Transverse colon (tissue), 4 donors: ENCODE data around the gene FIGN. TPM values are rescaled to one million over a fixed set of nuclear protein-coding genes. Genes with fewer than 3 reads are reported as not detected.

ENCODE experiments used
- DNase-seq: peaks from one replicate; pipeline ENCODE4 v3.0.0-alpha.2; 2019
- H3K27ac ChIP-seq, 4 donors: fragments of 200-600 bp; sonication (generic); 2 replicates each; pipeline ENCODE4 v1.5.1; 2016 to 2018; ENCODE audit warnings: inconsistent platforms in 4 of 4
- H3K27me3 ChIP-seq: fragments of 200-600 bp; sonication (generic); 2 replicates; pipeline ENCODE4 v1.5.1; 2017; ENCODE audit warnings: inconsistent platforms
- H3K36me3 ChIP-seq, 4 donors: fragments of 200-600 bp; sonication (generic); 2 replicates each; pipeline ENCODE4 v1.5.1; 2017 to 2019; ENCODE audit warnings: inconsistent platforms in 4 of 4
- H3K4me1 ChIP-seq, 4 donors: fragments of 200-600 bp; sonication (generic); 2 replicates each; pipeline ENCODE4 v1.5.1; 2017 to 2020; ENCODE audit warnings: inconsistent platforms in 4 of 4
- H3K4me3 ChIP-seq, 4 donors: fragments of 200-600 bp; sonication (generic); 1 replicate in 1 of 4; 2 replicates in 3 of 4; pipeline versions ENCODE4 v1.5.1 to v1.6.1; 2017 to 2019; ENCODE audit warnings: inconsistent platforms in 4 of 4
- H3K9me3 ChIP-seq, 2 donors: fragments of 200-600 bp; sonication (generic); 2 replicates each; pipeline ENCODE4 v1.5.1; 2017 to 2019; ENCODE audit warnings: inconsistent platforms in 2 of 2
- CTCF ChIP-seq, 5 experiments: fragments of 200-600 bp in 3 of 5; fragments of 450-650 bp in 2 of 5; sonication (generic) in 3 of 5; IDR thresholded peaks; 1 replicate in 2 of 5; 2 replicates in 3 of 5; pipeline ENCODE4 v1.5.1; 2016 to 2017; ENCODE audit warnings: antibody characterized with exemption in 5 of 5, inconsistent platforms in 3 of 5, mild to moderate bottlenecking in 2 of 5, moderate library complexity in 1 of 5
- EP300 ChIP-seq: sonication (generic); formaldehyde crosslinking; IDR thresholded peaks from one replicate; pipeline ENCODE4 v1.6.1; 2017; ENCODE audit warnings: antibody characterized with exemption, low read depth
- POLR2A ChIP-seq: fragments of 450-650 bp; IDR thresholded peaks from one replicate; pipeline ENCODE4 v1.6.1; 2016; ENCODE audit warnings: antibody characterized with exemption, mild to moderate bottlenecking, moderate library complexity
- POLR2AphosphoS5 ChIP-seq, 3 donors: sonication (generic); formaldehyde crosslinking; IDR thresholded peaks; one replicate each; pipeline ENCODE4 v1.6.1; 2016; ENCODE audit warnings: antibody characterized with exemption in 3 of 3
- WGBS, 2 donors: methylation state at CpG; one replicate each; pipeline ENCODE4 v1.1.5; 2018; ENCODE audit warnings: low coverage in 1 of 2; 5-methylcytosine and 5-hydroxymethylcytosine counted together
- in situ Hi-C, 4 donors: fragments of 200-750 bp; cut with MboI; loops; one replicate each; pipeline versions ENCODE4 v1.15.0 to v1.15.1; 2017; ENCODE audit warnings: low sequenced_read_pairs in 3 of 4, low pct_ligation_motif_present in 1 of 4, low pct_unique_long_range_greater_than_20kb in 1 of 4
- intact Hi-C: fragments of 100-400 bp; cut with DNase I; formaldehyde crosslinking; loops from one replicate; pipeline ENCODE4 v1.15.1; 2023; ENCODE audit warnings: low total_unique reads
- total RNA-seq, 4 donors: library from RNA; depleted of rRNA; stranded (reverse); fragments of >200 nt; gene quantifications; one replicate each; pipeline ENCODE4 v1.1.0, GENCODE V29; 2016

FIGN gene
- total RNA-seq, 4 donors from 2014 or later = 0.75 to 1.3 (median 1.0) TPM

- 85 to 87% methylated on average over 3 of the region's 3 CpGs for WGBS, 2 donors
- in situ Hi-C loops = no loop called here
These were observed 12.5 kb downstream of the FIGN start for GRCh38 chr2:163723348-163723747.

GRCh38 chr2:163719331-163719730 is 16.5 kb downstream of the FIGN start:
- DNase-seq = no peak
- intact Hi-C loops = no loop called here
- WGBS, 2 donors = 85 to 90% methylated on average over 2 of the region's 2 CpGs

More at GRCh38 chr2:163723348-163723747, 12.5 kb downstream of the FIGN start:
- no peak overlapping the region for H3K27ac ChIP-seq
- no peaks in the 10 kb centered on the region for H3K9me3 ChIP-seq
- no peak for TF ChIP-seq CTCF (IDR thresholded peaks at IDR 0.05)
- TF ChIP-seq POLR2A = no peak
- no peak for TF ChIP-seq EP300
- no peak for TF ChIP-seq POLR2AphosphoS5 (IDR thresholded peaks at IDR 0.05)
- no peaks in the 10 kb centered on the region for H3K27me3 ChIP-seq
- H3K36me3 ChIP-seq = no peaks in the 10 kb centered on the region
- intact Hi-C loops = no loop called here
- no peaks in the 10 kb centered on the region for H3K4me1 ChIP-seq
- no peak overlapping the region for H3K4me3 ChIP-seq
- no peak for DNase-seq

GRCh38 chr2:163717993-163718680 is 17.7 kb downstream of the FIGN start:
- intact Hi-C loops = no loop called here
- TF ChIP-seq EP300 (no peak), POLR2A (no peak), POLR2AphosphoS5 (IDR thresholded peaks at IDR 0.05) (no peak), CTCF (IDR thresholded peaks at IDR 0.05) (no peak)
- 29 to 61% methylated on average over 2 of the region's 2 CpGs for WGBS, 2 donors
- Histone ChIP-seq H3K4me1 (no peaks in the 10 kb centered on the region), H3K27ac (no peak overlapping the region), H3K36me3 (no peaks in the 10 kb centered on the region), H3K27me3 (no peaks in the 10 kb centered on the region), H3K9me3 (no peaks in the 10 kb centered on the region), H3K4me3 (no peak overlapping the region)
- in situ Hi-C loops = no loop called here
- no peak for DNase-seq

More at GRCh38 chr2:163719331-163719730, 16.5 kb downstream of the FIGN start:
- in situ Hi-C loops = no loop called here
- Histone ChIP-seq H3K27me3 (no peaks in the 10 kb centered on the region), H3K9me3 (no peaks in the 10 kb centered on the region), H3K4me3 (no peak overlapping the region), H3K27ac (no peak overlapping the region), H3K36me3 (no peaks in the 10 kb centered on the region), H3K4me1 (no peaks in the 10 kb centered on the region)
- no peak for TF ChIP-seq POLR2AphosphoS5 (IDR thresholded peaks at IDR 0.05)
- no peak for TF ChIP-seq POLR2A

GRCh38 chr2:163717515-163717914 is 18.3 kb downstream of the FIGN start:
- no peak for TF ChIP-seq CTCF (IDR thresholded peaks at IDR 0.05)
- no peak for TF ChIP-seq POLR2A
- TF ChIP-seq POLR2AphosphoS5 (IDR thresholded peaks at IDR 0.05) = no peak
- intact Hi-C loops = no loop called here
- no peaks in the 10 kb centered on the region for H3K9me3 ChIP-seq
- no peak for DNase-seq
- H3K36me3 ChIP-seq = no peaks in the 10 kb centered on the region
- no peak overlapping the region for H3K27ac ChIP-seq
- H3K4me1 ChIP-seq = no peaks in the 10 kb centered on the region
- 64 to 79% methylated on average over 5 of the region's 5 CpGs for WGBS, 2 donors
- no peaks in the 10 kb centered on the region for H3K27me3 ChIP-seq
- in situ Hi-C loops = no loop called here
- H3K4me3 ChIP-seq = no peak overlapping the region

- Histone ChIP-seq H3K4me1 (no peaks in the 10 kb centered on the region), H3K27me3 (no peaks in the 10 kb centered on the region), H3K36me3 (no peaks in the 10 kb centered on the region), H3K27ac (no peak overlapping the region), H3K9me3 (no peaks in the 10 kb centered on the region), H3K4me3 (no peak overlapping the region)
- no peak for TF ChIP-seq EP300
- TF ChIP-seq POLR2AphosphoS5 (IDR thresholded peaks at IDR 0.05) = no peak
- TF ChIP-seq POLR2A = no peak
- no peak for TF ChIP-seq CTCF (IDR thresholded peaks at IDR 0.05)
- WGBS, 2 donors = 56 to 64% methylated on average over 2 of the region's 2 CpGs
- intact Hi-C loops (no loop called here), in situ Hi-C loops (no loop called here)
- DNase-seq = no peak
These were observed 19.7 kb downstream of the FIGN start for GRCh38 chr2:163716101-163716500.
